IMR-90 (cell line): ENCODE data around the gene MYD88. TPM values are rescaled to one million over a fixed set of nuclear protein-coding genes. Genes with fewer than 3 reads are reported as not detected.

ENCODE experiments used
- ATAC-seq: fragments of 200-7000 bp; cut with Tn5 transposase; 2 replicates; pipeline ENCODE4 v1.9.1; 2020; ENCODE audit warnings: low read depth, mild to moderate bottlenecking, moderate library complexity
- BruUV-seq: library from RNA; stranded (reverse); fragments of 400-500 nt; replicated peaks from 2 replicates; lab custom pipeline; 2021; lab: Mats Ljungman, UMichigan
- CTCF ChIA-PET: fragments of 300-600 bp; formaldehyde crosslinking; extraction: SDS; loops from one replicate; lab custom pipeline; 2021; ENCODE audit warnings: antibody characterized with exemption; lab: Yijun Ruan, JAX
- POLR2A ChIA-PET: fragments of 300-600 bp; sonication (Branson Sonifier 250); formaldehyde crosslinking; loops from one replicate; lab custom pipeline; 2022; ENCODE audit warnings: antibody characterized with exemption; ENCODE audit not compliant: unreplicated experiment; lab: Charles Lee
- DNase-seq: peaks from one replicate; pipeline ENCODE4 v3.0.0; 2013
- H2AFZ ChIP-seq: replicated peaks from 2 replicates; pipeline ENCODE3; 2013; ENCODE audit warnings: low read length, mild to moderate bottlenecking; ENCODE audit not compliant: poor library complexity
- H2AK5ac ChIP-seq: 2 replicates; pipeline ENCODE4 v1.6.1; 2013; ENCODE audit warnings: low read depth, low read length, inconsistent platforms
- H2AK9ac ChIP-seq: replicated peaks from 2 replicates; pipeline ENCODE3; 2013; ENCODE audit warnings: mild to moderate bottlenecking, low read depth, low read length, moderate library complexity; ENCODE audit not compliant: poor library complexity
- H2BK120ac ChIP-seq: 2 replicates; pipeline ENCODE4 v1.6.1; 2013; ENCODE audit warnings: low read depth, low read length, inconsistent platforms
- H2BK15ac ChIP-seq: 3 replicates; pipeline ENCODE4 v1.6.1; 2013; ENCODE audit warnings: low read depth, low read length, inconsistent platforms
- H2BK20ac ChIP-seq: 2 replicates; pipeline ENCODE4 v1.6.1; 2013; ENCODE audit warnings: low read depth, mild to moderate bottlenecking, inconsistent platforms, low read length, moderate library complexity
- H2BK5ac ChIP-seq: 2 replicates; pipeline ENCODE4 v1.6.1; 2013; ENCODE audit warnings: mild to moderate bottlenecking, low read depth, low read length, inconsistent platforms; ENCODE audit not compliant: poor library complexity, severe bottlenecking
- H3K14ac ChIP-seq: replicated peaks from 2 replicates; pipeline ENCODE4 v1.6.1; 2013; ENCODE audit warnings: low read depth, low read length, inconsistent platforms
- H3K18ac ChIP-seq: 2 replicates; pipeline ENCODE4 v1.6.1; 2013; ENCODE audit warnings: low read depth, low read length, control low read depth
- H3K23ac ChIP-seq: 2 replicates; pipeline ENCODE4 v1.6.1; 2013; ENCODE audit warnings: low read depth, low read length, inconsistent platforms
- H3K27ac ChIP-seq: 2 replicates; pipeline ENCODE4 v1.5.1; 2013; ENCODE audit warnings: mild to moderate bottlenecking, control low read depth, low read length; ENCODE audit not compliant: insufficient read depth
- H3K27me3 ChIP-seq: 2 replicates; pipeline ENCODE4 v1.6.1; 2013; ENCODE audit warnings: low read length; ENCODE audit not compliant: control insufficient read depth, insufficient read depth
- H3K36me3 ChIP-seq: 2 replicates; pipeline ENCODE4 v1.6.1; 2013; ENCODE audit warnings: low read length, mixed read lengths; ENCODE audit not compliant: control insufficient read depth, insufficient read depth
- H3K4ac ChIP-seq: 2 replicates; pipeline ENCODE4 v1.6.1; 2013; ENCODE audit warnings: low read depth, low read length, inconsistent platforms
- H3K4me1 ChIP-seq: 2 replicates; pipeline ENCODE4 v1.6.1; 2013; ENCODE audit warnings: low read length, mixed read lengths; ENCODE audit not compliant: control insufficient read depth, insufficient read depth
- H3K4me2 ChIP-seq: 2 replicates; pipeline ENCODE4 v1.6.1; 2013; ENCODE audit warnings: low read depth, mild to moderate bottlenecking, control low read depth, low read length, moderate library complexity
- H3K4me3 ChIP-seq: 2 replicates; pipeline ENCODE4 v1.5.1; 2013; ENCODE audit warnings: low read depth, mild to moderate bottlenecking, control low read depth, low read length, moderate library complexity; ENCODE audit not compliant: insufficient read depth
- H3K56ac ChIP-seq: 2 replicates; pipeline ENCODE4 v1.6.1; 2013; ENCODE audit warnings: low read length, inconsistent platforms; ENCODE audit not compliant: insufficient read depth; ENCODE audit errors: extremely low read depth
- H3K79me1 ChIP-seq, 2 experiments: 2 replicates each; pipeline ENCODE4 v1.6.1; 2013; ENCODE audit warnings: low read length in 2 of 2, inconsistent platforms in 1 of 2, low read depth in 1 of 2
- H3K9ac ChIP-seq: 2 replicates; pipeline ENCODE4 v1.6.1; 2013; ENCODE audit warnings: low read depth, low read length, control low read depth
- H3K9me1 ChIP-seq: 2 replicates; pipeline ENCODE4 v1.6.1; 2013; ENCODE audit warnings: low read length, inconsistent platforms; ENCODE audit not compliant: insufficient read depth
- H3K9me3 ChIP-seq: 2 replicates; pipeline ENCODE4 v1.6.1; 2013; ENCODE audit warnings: low read length; ENCODE audit not compliant: control insufficient read depth, insufficient read depth
- H4K20me1 ChIP-seq: 2 replicates; pipeline ENCODE4 v1.6.1; 2013; ENCODE audit warnings: low read length, inconsistent platforms; ENCODE audit not compliant: insufficient read depth
- H4K5ac ChIP-seq: 2 replicates; pipeline ENCODE4 v1.6.1; 2013; ENCODE audit warnings: mild to moderate bottlenecking, low read depth, low read length, control low read depth
- H4K8ac ChIP-seq, 2 experiments: 2 replicates each; pipeline ENCODE4 v1.6.1; 2013; ENCODE audit warnings: low read depth in 2 of 2, low read length in 2 of 2, control low read depth in 1 of 2, inconsistent platforms in 1 of 2
- H4K91ac ChIP-seq: 2 replicates; pipeline ENCODE4 v1.6.1; 2013; ENCODE audit warnings: low read depth, low read length, inconsistent platforms; ENCODE audit not compliant: insufficient read depth
- SMC3 ChIP-seq: fragments of 150-350 bp; IDR thresholded peaks from 2 replicates; pipeline ENCODE4 v1.6.1; 2016; ENCODE audit warnings: low read depth, mild to moderate bottlenecking, antibody characterized with exemption, low read length, moderate library complexity
- USF2 ChIP-seq: fragments of 150-350 bp; IDR thresholded peaks from 2 replicates; pipeline ENCODE4 v1.6.1; 2017; ENCODE audit warnings: mild to moderate bottlenecking, antibody characterized with exemption, low read length, low read depth
- WGBS, 2 experiments: methylation state at CpG; one replicate each; pipeline versions ENCODE4 v1.1.5 to v1.1.7; 2013; ENCODE audit warnings: missing lambda C conversion rate in 2 of 2; ENCODE audit not compliant: insufficient read length in 1 of 2; ENCODE audit errors: extremely low coverage in 2 of 2; 5-methylcytosine and 5-hydroxymethylcytosine counted together
- dilution Hi-C: fragments of 300-500 bp; cut with HindIII; formaldehyde crosslinking; loops from one replicate; pipeline ENCODE4 v1.14.3; 2018; ENCODE audit warnings: low sequenced_read_pairs; ENCODE audit not compliant: unreplicated experiment
- in situ Hi-C: fragments of 300-500 bp; cut with MboI; formaldehyde crosslinking; loops from 3 replicates; pipeline ENCODE4 v1.14.3; 2019; ENCODE audit warnings: low sequenced_read_pairs, inconsistent platforms, mixed read lengths
- intact Hi-C: fragments of 100-400 bp; cut with micrococcal nuclease; formaldehyde crosslinking; loops from 2 replicates; pipeline ENCODE4 v1.10.0; 2022
- polyA plus RNA-seq, 3 experiments: library from polyadenylated mRNA; depleted of rRNA; stranded (reverse); fragments of >200 nt; gene quantifications; 2 replicates each; pipeline ENCODE4 v1.2.3, GENCODE V29; 2012; ENCODE audit warnings: low replicate concordance in 1 of 3
- total RNA-seq: library from RNA; depleted of rRNA; stranded (reverse); fragments of >200 nt; gene quantifications from 2 replicates; pipeline ENCODE4 v1.2.3, GENCODE V29; 2012

Gene MYD88
- total and polyA plus RNA-seq, 2 of the 4 experiments (the other 2 are of a cell fraction): 9.3 to 39.8 TPM

GRCh38 chr3:38122712-38123290 is 15.7 kb upstream of the MYD88 start:
- no TSS peak for BruUV-seq
- no peak for ATAC-seq
- H2AFZ ChIP-seq: no peak overlapping the region
- no peak for DNase-seq
- H3K27me3 ChIP-seq: no peaks in the 10 kb centered on the region
- H3K4me2 ChIP-seq: no peak overlapping the region
- no peak overlapping the region for H3K27ac ChIP-seq
- TF ChIP-seq USF2 (no peak), SMC3 (no peak)
- H4K91ac ChIP-seq: no peak overlapping the region
- no peak overlapping the region for H2AK9ac ChIP-seq
- 92% methylated on average over 6 of the region's 9 CpGs; no CpG with 5 or more reads in 1 of the 2 experiments for WGBS, 2 experiments
- no peak overlapping the region for H2BK5ac ChIP-seq
- in situ Hi-C loops (loop anchor here (10.0 kb wide), 1 partner anchor 222 kb away; the partner anchor contains the start of gene XYLB), intact Hi-C loops (no loop called here), dilution Hi-C loops (no loop called here)
- no peaks in the 10 kb centered on the region for H4K20me1 ChIP-seq
- H2AK5ac ChIP-seq: no peak overlapping the region
- H4K5ac ChIP-seq: no peak overlapping the region
- ChIA-PET CTCF (no interaction called here), POLR2A (no interaction called here)
- H3K56ac ChIP-seq: no peak overlapping the region
- H3K9me1 ChIP-seq: 0 out of 2 replicates have a peak, but pooled peaks cover 6% of the 10 kb centered on the region
- peaks cover 48% of the 10 kb centered on the region for H3K36me3 ChIP-seq
- no peaks in the 10 kb centered on the region for H3K79me1 ChIP-seq
- no peak overlapping the region for H3K23ac ChIP-seq
- H3K4me1 ChIP-seq: no peaks in the 10 kb centered on the region
- no peak overlapping the region for H3K4ac ChIP-seq
- H3K4me3 ChIP-seq: no peak overlapping the region
- no peak overlapping the region for H2BK15ac ChIP-seq
- H3K9me3 ChIP-seq: no peaks in the 10 kb centered on the region
- H3K14ac ChIP-seq: no peak overlapping the region
- no peak overlapping the region for H2BK120ac ChIP-seq
- H4K8ac ChIP-seq: no peak overlapping the region
- H3K18ac ChIP-seq: no peak overlapping the region
- H3K9ac ChIP-seq: no peak overlapping the region
- no peak overlapping the region for H2BK20ac ChIP-seq
